Measurements from ENCODE around the gene FRMD4B.
"Not testable (repeated sequence)": the region's sequence is repeated elsewhere in the genome, so short reads cannot be mapped to it uniquely, and the experiment has no call there.

FRMD4B gene

DNA sequence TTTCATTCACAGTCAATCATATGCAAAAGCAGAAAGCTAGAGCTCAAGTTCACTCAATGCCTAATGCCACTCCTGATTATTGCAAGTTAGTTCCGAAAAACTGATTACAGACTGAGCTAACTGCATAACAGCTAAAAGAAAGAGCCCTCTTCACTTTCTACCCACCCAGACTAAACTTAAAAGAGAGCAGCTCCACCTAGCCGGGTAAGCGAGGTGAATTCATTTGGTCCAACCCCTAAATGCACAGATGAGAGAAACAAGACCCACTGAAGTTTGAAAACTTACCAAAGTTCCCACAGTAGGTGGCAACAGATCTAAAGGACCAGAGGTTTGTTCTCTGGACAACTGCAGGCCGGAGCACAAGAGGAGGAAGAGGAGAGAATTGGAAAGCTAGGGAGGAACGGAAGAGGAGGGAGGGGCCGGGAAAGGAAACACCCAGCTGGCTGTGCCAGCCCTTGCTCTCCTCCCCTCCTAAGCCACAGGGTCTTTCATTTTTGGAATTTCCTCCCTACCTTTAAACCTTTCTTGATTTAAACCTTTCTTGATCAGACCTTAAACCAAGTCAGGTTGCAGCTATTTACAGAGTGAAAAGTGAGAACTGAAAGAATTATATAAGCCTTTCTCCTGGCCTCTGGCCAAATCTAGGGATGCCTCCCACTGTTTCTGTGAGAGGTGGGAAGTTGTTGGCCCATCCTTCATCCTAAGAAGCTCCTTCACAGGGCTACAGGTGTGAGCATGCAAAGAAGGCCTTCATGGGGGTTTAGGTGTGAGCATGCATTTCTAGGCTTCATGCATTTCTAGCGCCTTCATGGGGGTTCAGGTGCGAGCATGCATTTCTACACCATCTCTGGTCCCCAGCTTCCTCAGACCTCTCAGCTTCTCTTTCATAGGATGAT, 148.8 kb downstream of the FRMD4B start:
- DNase-seq = no peak

DNA sequence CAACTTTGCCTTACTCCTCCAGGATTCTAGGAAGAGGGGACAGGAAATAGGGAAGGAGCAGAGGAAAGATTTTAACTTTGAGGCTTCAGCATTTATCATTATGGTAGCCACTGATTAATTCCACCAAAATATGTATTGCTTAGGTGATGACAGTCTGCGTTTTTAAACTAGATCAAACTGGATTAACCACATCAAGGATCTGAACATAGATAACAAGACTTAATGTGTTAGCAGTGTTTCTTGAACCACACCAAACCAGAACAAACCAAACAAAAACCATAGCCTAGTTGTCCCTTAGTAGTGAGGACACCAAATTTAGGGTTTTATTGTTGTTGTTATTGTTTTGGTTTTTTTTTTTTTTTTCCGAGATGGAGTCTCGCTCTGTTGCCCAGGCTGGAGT, 150.0 kb downstream of the FRMD4B start:
- no peak for DNase-seq

DNA sequence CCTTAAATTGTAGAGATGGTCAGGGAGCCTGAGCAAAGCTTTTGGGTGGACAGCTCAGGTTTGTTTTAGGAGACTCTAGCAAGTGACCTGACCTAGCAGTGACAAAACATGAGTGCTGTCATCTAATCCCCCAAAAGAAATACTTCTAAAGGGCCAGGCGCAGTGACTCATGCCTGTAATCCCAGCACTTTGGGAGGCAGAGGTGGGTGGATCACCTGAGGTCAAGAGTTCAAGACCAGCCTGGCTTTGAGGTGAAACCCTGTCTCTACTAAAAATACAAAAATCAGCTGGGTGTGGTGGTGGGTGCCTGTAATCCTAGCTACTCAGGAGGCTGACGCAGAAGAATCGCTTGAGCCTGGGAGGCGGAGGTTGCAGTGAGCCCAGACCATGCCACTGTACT, 150.7 kb downstream of the FRMD4B start:
- DNase-seq = not testable (repeated sequence)

DNA sequence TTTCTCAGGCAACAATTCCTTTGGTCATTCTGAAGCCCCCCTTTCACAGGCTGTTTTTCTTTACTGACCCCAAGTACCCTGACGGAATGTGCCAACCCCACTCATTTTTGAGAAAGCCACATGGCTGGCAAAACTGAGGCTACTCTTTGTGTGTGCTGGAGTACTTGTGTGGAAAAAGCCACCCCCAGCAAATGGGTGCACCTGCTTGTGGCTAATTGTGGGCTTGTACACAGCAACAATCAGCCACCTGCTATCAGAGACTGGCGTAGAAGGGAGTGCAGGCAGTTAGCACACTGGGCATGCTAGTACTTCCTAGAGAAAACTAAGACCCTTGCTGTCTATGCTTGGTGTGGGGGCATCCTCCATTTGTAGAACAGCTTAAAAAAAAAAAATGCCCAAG, 153.4 kb downstream of the FRMD4B start:
- DNase-seq = no peak

DNA sequence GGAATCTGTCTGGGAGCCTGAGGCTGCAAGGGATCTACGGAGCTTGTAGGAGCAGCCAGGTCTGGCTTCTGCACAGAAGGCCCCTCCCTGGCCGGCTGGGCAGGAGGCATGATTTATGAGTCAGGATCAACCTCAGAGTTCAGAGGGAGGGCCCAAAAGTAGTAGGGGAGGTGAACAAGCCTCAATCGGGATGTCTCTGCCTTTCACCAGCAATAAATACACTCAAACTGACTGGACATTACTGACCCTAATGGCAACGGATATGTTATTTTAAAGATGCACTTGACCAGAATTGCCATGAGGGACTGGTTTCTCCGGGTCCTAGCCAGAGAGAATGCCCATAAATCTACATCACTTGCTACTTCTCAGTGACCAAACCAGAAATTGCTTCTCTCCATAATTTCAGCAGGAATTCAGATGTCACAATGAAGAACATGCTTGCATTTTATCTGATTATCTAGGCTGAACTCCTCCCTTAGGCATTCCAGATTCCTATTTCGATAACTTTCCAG, 153.9 kb downstream of the FRMD4B start:
- DNase-seq = no peak

DNA sequence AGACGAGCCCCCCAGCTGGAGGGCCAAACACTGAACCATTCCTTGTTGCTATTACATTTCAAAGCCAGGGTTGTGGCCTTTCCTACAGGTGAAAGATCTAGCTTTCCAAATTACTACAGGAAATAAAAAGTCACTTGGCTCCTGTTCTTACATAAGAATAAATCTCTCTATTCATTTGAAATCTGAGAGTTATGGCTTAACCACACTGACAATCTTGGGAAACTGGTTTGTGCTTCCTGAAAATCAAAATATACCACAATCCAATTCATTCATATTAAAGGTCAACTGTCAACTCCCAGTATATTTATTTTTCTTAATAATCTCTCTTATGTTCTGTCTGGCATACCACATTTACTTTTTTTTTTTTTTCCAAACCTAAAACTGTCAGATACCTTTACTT, 159.8 kb downstream of the FRMD4B start:
- DNase-seq = no peak

DNA sequence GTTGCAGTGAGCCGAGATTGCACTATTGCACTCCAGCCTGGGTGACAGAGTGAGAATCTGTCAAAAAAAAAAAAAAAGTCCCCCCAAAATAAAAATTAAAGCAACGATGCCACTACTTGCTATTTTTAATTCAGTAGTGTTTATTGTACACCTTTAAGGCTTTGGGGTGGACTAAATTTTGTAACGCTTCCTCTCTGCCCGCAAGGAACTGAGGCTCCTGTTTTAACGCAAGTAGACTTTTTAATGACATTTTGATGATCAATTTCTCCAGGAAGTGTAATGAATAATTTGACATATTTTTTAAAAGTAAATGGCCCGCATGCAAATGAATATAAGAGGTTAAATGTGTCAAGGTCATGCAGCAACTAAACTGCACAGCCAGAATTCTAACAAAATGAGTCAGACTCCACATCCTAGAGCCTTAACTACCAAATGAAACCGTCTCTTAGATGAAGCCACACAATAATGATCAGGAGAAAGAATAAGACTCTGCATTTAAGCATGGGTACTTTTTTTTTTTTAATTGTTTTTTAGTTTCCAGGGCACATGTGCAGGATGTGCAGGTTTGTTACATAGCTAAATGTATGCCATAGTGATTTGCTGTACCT, 166.7 kb downstream of the FRMD4B start:
- no peak for DNase-seq

DNA sequence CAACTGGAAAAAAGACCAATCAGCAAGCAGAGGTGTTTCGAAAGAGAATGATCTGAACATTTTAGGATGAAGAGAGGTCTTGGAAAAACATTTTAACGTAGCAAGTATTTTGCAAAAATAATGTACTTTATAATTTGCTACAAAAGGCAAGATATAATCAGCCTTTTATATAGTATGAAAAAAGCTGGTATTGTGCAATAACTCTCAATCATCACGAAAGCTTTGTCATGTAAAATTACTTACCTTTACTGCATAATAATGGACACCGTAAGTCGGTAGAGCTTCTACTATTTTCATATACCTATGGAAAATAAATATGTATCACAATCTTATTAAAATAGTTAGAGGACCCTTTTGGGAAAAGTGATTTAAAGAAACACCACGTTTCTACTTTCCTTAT, 167.8 kb downstream of the FRMD4B start:
- DNase-seq = no peak

DNA sequence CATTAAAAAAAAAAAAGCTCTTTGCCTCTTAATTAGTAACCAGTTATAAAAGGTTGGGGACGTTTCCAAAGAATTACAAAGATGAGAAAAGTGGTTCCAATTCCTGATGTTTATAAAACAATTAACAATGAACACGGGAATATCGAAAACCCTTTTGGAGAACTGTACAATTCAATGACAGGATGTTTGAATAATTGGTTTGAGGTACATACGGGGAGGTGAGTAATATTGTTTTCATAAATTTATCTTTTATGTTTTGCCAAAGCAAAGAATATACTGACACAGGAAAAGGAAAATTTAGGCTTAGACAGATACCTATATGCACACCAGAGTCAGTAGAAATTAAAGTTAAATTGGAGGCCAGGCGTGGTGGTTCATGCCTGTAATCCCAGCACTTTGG, 168.9 kb downstream of the FRMD4B start:
- DNase-seq = no peak

DNA sequence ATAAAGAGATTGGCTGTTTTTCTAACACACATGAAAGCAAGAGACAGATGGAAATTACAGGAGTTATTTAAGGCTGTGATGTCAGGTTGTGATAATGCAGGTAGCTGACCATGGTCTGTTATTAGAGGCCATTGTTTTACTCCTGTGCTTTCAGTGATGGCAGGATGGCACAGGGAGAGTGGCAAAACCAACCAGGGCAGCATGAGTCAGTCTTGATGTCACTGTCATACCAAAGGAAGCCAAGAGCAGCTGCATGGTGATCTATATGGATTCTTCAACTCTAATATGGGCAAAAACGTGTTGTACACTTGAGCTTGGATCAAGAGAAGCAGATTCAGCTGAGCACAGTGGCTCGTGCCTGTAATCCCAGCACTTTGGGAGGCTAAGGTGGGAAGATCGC, 171.6 kb downstream of the FRMD4B start:
- DNase-seq = no peak

DNA sequence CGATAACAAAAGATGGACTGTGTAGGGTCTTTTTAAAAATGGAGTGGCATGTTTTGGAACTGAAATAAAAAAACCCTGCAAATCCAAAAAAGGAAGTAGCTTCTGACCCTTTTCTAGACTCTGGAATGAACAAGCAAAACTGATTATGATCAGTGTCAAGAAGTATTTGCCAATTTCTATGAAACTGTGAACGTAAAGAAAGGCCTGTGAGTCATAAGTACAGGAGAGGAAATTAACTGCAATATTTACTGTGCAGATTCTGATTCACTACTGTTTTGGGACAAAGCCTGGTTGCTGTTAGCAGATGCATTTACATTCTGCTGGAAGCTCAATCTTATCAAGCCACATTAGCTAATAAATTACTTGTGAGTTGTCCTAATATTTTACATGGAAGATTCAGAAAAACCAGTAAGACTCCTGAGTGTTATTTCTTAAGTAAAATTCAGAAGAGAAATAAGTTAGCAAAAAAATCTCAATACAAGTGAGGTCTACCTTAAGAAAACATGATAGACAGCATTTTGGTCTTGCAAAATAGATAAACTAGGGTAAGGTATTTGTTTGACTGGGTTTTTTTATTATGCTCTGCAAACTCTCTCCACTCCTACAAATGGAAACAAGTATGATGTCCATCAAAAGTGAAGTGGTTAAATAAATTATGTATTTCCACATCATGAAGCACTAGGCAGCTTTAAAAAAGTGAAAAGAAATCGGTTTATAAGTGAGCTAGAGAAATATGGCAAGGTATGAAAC, 173.3 kb downstream of the FRMD4B start:
- DNase-seq = no peak

DNA sequence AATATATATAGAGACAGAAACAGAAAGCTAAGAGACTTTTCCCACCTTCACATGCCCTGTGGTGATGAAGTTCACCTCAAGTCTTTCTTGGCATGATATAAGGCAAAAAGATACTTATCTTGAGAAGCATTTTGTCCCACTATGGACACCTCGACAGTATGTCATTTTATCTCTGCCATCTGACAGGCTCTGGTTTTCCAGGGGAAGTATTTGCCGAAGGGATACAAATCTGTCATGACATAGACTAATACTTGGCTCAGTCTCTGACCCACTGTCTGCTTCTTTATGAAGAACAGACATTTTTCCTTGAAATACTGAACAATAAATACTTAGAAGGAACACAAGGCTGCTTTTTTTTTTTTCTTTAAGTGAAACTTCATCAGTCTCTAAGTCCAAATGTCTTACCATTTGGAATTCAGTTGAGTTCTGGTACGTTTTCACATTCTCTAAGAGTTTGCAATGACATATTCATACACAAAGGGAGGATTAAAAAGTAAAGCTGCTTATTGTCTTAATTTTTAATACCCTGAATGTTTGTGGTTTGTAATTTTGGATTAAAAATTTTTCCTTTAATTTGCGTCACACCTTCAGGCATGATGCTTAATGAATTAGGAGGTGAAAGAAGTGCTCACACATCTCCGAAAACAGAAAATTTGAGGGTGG, 175.7 kb downstream of the FRMD4B start:
- DNase-seq = no peak

DNA sequence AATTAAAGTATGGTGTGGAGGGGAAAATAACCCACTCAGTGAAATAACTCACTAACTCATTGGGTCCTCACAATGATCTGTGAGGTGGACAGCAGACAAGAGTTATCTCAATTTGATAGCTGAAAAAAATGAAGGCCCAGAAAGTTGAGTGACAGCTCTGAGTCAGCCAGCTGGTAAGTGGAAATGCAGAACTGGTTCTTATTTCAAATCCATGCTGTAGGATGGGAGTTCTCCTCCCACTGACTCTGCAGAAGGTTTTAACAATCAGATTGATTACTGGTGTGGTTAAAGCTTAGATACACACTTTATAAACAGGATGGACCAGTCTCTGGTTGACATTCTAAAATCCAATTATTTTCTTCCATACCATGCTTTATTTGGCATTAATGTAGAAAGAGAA, 176.5 kb downstream of the FRMD4B start:
- DNase-seq = no peak

DNA sequence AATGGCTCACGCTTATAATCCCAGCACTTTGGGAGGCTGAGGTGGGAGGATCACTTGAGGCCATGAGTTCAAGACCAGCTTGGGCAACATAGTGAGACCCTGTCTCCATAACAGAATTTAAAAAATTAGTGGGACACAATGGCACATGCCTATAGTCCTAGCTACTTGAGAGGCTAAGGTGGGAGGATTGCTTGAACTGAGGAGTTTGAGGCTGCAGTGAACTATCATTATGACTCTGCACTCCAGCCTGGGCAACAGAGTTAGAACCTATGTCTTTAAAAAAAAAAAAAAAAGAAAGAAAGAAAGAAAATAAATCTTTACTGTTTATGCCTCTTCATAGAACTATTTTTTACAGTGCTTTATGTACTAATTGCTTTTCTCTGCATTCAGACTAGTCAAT, 178.9 kb downstream of the FRMD4B start:
- DNase-seq = no peak

DNA sequence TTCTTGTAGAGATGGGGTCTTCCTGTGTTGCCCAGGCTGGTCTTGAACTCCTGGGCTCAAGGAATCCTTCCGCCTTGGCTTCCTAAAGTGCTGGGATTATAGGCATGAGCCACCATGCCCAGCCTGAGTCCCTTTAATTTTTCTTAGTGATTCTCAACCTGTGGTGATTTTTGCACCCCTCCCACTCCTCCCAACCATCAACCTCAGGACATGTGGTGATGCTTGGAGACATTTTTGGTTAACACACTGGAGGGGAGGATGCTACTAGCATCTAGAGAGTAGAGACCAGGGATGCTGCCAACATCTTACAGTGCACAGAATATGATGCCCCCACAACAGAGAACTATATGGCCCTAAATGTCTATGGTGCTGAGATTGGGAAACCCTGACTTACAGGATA, 180.5 kb downstream of the FRMD4B start:
- DNase-seq = no peak

DNA sequence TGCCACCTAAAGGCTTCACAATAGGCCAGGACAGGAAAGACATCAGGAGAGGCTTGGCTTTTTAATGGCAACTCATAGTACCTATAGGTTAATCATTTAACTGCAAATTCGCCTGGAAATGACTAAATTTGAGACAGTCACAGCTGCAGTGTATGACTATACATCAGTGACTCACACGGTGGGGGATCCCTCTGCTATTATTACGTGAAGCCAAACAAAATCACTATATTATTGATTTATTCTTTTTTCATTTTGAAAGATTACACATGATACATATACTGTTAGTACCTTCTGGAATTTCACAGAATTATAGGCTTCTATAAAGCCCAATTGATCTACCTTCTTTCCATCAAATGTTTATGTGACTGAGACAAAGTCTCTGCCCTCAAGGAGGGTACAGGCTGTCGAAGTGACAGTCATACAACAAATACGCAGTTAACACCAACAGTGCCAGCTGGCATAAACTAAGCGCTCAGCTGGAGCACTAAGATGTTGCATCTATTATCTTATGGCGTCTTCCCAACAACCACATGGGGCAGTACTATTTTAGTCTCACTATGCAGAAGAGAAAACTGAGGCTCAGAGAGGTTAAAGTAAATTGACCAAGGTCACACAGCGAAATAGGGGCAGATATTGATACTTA, 181.5 kb downstream of the FRMD4B start:
- DNase-seq = peak; percentile 53

DNA sequence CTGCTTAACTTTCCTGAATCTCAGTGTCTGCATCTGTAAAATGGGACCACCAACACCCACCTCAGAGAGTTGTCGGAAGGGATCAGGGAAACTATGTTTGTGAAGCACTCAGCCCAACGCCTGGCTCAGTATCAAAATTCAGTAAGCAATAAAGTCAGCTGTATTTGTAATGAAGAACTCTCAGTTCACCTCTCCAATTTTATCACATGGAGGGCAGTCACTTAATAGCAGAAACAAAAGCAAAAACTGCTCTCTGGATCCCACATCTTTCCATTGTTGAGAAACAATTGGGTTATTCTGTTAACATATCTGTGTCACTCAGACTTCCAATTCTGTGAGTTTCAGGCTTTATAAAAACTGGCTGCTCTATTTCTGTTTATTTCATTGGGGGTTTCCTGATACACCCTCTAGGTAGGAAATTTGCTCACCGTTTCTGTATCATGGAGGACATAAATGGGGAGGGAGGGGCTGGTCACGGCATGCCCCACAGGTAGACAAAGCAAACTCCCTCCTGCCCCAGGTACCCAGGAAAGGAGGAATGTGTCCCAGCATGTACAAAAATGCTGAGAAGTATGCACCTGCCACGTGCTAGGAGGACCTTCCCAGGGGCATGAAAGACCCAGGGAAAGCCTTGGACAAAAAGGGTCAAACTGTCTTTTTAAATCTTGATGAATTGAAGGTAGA, 182.1 kb downstream of the FRMD4B start:
- DNase-seq = no peak

DNA sequence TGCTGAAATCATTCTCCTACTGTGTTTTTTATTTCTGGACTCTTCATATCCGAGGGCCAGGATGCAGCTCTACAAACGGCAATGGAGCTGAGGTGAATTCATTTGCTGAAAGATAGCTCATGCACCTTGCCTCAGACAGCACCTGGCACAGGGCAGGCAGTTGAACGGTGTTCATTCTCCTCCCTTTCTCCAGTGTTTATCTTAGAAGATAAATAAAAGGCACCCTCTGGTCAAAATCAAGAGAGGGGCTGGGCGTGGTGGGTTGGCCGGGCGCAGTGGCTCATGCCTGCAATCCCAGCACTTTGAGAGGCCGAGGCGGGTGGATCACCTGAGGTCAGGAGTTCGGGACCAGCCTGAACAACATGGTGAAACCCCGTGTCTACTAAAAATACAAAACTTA, 184.2 kb downstream of the FRMD4B start:
- DNase-seq = no peak

DNA sequence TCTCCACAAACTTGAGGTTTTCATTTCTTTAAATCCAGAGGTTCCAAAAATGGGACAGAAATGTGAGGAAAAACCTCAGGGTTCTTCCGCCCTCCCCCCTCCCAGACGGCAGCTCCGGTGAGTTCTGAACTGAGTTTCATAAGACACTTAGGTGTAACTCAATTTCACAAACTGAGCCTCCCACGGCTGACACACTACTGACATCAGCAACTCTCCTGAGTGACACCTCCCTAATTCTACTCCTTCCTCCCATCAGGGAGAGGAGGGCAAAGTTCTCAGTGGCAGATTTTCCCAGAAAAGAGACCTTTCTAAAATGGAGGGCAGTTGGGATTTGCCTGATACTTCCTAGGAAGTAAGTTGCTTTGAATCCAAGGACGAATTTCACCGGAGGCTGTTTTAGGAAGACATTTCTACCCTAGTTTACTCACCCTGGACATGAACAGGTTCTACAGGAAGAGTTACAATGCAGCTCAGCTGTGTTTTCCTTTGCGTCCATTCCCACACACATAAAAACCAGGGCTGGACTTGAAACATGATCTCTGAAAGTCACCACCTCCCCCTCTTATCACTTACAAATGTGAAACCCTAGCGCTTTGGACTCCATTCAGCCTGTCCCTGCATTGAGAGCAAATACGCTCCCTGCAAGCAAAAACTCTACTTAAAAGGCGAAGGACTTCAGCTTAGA, 185.4 kb downstream of the FRMD4B start:
- peak; percentile 55 for DNase-seq

DNA sequence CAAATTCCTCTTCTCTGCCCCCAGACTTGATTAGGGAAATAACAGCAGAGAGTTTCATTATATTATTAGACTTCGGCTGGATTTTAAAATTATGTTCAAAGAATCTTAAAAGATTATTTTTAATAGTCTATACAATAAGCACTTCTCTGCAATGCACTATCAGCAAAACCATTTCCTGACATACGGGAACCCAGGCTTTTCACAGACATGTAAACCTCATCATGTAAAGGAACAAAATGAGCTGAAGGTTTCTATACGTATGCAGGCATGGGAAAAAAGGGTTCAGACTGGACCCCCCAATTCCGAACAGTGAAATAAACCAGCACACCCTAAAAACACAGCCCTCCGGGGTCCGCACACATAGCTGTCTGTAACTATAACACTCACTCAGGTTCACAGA, 185.9 kb downstream of the FRMD4B start:
- no peak for DNase-seq

DNA sequence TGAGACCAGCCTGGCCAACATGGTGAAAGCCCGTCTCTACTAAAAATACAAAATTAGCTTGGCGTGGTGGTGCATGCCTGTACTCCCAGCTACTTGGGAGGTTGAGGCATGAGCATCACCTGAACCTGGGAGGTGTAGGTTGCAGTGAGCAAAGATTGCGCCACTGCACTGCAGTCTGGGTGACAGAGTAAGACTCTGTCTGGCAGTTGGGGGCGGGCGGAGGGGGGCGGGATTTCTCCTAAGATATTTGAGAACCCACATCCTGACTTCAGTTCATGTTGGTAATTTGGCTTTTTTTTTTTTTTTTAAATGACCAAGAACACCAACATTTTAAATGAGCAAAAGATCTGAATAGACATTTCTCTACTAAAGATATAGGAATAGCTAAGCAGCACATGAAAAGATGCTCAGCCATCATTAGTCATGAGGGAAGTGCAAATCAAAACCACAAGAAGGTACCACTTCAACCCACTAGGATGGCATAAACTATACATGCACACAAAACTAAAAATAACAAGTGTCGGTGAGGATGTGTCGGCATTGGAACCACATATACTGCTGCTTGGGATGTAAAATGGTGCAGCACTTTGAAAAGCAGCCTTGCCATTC, 187.9 kb downstream of the FRMD4B start:
- DNase-seq = peak; percentile 70

Data from stimulated activated CD4-positive, alpha-beta T cell treated with anti-CD3 and anti-CD28 coated beads, Interleukin-4, amount 100 ng/mL, for 1 hour (primary cell).